TTC549 (cell line): ENCODE measurements around the gene FBXL19.

ENCODE experiments used
- FAIRE-seq: peaks from 2 replicates; lab custom pipeline; 2012; peaks lifted over from hg19 to GRCh38; lab: Jason Lieb, UNC

The FBXL19 gene

DNA sequence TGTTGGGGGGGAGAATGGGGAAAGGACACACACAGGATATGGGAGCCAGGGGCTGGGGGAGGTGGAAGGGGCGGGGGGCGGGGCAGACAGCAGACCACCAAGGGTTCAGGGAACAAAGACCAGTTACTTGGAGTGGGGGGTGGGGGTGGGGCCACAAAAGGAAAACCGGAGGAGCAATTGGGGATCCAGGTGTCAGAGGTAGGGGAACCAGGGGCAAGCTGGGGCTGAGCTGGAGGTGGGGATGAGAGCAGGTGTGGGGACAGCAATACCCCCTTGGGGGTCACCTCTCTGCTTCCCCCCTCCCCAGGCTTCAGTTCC is 24.1 kb downstream of the FBXL19 start:
- FAIRE-seq, result no peak

DNA sequence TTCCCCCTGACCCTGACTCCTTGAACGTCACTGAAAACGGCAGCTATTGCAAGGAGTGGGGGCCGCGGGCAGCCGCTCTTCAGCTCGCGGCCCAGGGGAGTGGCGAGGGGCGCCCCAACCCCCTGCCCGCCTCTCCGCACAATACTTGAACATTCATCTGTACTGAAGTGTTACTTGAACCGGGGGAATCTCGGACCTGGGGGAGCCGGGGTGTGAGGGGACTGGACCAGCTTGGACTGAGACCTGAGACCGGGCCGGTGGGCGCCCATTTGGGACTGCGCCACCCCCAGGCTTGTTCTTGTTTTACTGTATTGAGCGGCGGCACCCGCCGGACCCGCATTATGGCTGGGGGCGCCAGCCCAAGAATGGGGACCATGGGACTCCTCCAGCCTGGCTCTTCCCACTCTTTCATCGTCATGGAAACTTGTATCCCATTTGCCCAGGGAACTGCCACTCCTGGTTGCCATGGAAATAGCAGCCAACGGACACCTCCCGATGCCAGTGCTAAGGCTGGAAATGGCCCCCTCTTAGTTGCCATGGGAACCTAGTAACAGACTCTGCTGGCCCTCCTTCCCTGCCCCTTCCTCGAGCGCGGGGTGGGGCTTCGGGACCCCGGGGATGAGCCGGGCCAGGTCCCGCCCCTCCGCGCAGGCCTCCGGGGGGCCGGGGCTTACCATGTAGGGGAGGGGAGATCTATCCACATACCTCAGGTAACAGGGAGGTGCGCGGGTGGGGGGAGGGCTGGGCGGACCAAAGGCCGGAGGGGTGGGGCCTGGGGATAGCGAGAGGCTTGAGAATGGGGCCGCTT is 24.7 kb downstream of the FBXL19 start:
- peak; percentile 76 for FAIRE-seq

DNA sequence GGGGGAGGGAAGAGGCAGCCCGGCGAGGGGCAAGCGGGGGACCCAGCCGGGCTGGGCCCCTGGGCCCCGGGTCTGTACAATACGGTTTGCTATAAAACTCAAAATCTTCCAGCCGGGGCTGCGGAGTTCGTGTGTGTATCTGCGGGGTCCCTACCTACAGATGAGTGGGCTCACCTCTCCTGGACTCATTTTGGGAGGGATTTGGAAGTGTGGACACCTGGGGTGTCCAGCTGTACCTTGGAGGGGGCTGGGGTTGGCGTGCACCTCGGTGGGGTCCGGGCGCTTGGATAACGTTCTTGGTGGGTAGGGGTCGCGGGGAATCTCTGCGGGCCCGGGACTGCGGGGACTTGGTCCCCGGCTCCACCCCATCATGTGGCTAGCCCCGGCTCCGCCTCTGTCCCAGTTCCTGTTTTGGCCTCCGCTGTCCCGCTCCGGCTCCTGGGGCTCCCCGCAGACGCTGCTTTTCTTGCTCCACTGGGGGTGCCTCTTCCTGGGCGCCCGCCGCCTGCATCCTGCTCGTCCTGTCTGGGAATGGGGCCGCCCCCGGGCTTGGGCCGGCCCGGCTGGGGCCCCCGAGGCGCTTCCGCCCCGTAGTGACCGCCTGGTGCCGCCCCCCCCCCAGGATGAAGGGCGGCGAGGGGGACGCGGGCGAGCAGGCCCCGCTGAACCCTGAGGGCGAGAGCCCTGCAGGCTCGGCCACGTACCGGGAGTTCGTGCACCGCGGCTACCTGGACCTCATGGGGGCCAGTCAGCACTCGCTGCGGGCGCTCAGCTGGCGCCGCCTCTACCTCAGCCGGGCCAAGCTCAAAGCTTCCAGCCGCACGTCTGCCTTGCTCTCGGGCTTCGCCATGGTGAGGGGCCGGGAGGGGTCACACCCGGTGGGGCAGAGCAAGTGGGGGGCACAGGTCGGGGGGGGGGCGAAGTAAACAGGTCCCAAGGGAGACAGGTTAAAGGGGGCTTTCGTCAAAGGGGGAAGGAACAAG is 25.6 kb downstream of the FBXL19 start, which contains the start of gene ORAI3:
TSS of gene ORAI3 (plus strand) at position 402 of the 983 bp plus-strand sequence. CDS start at position 624, 222 bp downstream.
- no peak for FAIRE-seq

DNA sequence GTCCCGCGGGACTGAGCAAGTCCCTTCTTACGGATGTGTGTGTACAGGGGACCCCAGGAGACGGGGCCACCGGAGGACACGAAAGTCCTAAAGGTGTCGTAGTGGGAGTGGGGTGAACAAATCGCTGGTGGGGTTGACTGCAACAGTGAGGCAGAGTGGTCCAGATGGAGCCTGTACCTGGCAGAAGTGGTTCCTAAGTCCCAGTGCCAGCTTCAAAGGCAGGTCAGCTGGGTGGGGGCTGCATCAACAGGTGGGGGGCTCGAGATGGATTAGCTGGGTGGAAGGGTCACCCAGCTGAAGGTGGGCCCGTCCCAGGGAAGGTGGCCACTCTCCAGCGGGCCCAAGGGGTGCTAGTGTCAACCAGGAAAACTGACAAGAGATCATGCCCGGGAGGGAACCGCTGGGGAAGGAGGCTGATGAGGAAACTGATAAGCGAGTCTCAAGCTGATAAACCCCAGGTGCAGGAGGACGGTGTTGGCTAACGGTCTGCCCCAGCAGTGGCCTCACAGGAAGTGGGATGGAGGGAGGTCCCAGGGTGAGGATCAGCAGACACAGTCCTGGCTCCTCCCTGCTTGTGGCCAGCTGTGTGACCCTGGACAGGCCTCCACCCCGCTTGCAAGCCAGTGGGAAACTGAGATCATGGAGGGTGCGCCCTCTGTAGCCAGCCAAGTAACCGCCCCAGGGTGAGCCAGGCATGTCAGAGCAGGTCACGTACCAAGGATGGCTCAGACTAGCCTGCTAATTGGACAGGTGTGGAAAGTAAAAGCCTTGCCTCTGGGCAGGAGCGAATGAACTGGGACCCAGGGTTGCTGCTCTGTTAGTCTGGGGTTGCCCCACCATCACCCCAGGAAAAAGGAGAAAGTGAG is 26.5 kb downstream of the FBXL19 start:
- no peak for FAIRE-seq

DNA sequence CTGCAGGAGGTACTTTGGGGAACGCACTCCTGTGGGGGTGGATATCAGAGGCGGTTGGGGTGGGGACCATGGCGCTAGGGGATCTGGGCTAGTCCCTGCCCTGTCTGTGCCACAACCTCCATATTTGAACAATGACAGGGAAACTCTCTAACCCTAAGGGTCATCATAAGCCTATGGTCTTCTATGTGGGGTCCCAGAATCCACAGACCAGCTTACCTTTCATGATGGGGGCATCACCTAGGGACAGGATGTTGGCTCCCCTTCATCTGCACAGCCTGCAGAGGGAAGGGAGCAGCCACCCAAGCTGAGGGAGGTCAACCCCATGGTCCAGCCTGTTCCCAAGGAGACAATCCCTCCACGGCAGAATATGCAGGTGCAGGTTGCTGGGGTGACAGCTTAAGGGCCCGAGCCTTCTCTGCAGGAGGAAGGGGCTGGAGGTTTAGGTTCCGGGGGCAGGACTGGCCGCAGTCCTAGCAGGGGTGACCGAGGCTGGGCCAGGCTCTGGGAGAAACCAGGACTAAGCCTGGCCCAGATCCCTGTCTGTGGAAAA is 27.2 kb downstream of the FBXL19 start:
- FAIRE-seq, result no peak

DNA sequence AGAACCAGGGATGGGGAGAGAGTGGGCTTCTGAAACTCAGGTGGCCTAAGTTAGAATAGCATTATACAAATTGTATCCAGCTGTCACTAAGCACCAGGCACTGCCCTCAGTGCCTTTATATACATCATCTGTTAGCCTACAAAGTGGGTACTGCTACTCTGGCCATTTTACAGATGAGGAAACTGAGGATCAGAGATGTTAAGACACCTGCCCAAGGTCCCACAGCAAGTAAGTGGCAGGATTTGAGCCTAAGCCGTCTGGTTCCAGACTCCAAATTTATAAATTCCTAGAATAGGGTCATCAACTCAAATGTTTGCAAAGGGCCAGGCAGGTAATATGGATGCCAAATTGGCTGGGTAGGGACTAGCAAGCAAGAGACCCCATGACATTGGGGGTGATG is 27.8 kb downstream of the FBXL19 start:
- FAIRE-seq, result no peak

DNA sequence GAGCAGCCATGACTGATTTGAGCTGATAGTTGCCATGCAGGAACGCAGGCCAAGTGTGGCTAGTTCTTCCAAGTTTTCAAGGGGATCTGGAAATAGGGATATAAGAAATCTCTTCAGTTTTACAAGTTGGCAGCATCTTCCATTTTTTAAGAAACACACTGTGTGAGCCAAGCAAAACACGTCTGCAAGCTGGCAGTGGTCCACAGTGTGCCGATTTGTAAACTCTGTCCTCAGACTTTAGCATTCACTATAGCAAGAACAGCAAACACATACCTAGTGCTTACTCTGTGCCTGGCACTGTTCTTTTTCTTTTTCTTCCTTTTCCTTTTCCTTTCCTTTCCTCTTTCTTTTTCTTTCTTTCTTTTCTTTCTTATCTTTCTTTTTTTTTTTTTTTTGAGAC is 28.4 kb downstream of the FBXL19 start:
- FAIRE-seq, result no peak

DNA sequence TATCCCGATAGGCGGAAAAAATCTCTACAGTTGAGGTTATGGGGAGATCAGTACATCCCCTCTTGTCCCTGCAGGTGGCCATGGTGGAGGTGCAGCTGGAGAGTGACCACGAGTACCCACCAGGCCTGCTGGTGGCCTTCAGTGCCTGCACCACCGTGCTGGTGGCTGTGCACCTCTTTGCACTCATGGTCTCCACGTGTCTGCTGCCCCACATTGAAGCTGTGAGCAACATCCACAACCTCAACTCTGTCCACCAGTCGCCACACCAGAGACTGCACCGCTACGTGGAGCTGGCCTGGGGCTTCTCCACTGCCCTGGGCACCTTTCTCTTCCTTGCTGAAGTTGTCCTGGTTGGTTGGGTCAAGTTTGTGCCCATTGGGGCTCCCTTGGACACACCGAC is 29.7 kb downstream of the FBXL19 start:
- FAIRE-seq, result no peak

DNA sequence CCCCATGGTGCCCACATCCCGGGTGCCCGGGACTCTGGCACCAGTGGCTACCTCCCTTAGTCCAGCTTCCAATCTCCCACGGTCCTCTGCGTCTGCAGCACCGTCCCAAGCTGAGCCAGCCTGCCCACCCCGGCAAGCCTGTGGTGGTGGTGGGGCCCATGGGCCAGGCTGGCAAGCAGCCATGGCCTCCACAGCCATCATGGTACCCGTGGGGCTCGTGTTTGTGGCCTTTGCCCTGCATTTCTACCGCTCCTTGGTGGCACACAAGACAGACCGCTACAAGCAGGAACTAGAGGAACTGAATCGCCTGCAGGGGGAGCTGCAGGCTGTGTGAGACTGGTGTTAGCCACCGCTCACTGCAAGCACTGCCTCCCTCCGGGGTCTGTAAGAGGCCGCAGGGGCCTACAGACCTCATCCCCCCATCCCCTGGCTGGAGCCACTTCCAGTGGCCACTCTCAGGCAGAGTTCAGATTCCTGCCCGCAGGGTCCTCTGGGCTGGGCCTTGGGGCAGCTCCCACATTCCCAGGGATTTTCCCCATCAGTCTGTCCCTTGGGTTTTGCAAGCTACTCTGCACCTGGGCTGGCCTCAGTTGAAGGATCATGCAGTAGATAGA is 30.2 kb downstream of the FBXL19 start:
- FAIRE-seq, result no peak

DNA sequence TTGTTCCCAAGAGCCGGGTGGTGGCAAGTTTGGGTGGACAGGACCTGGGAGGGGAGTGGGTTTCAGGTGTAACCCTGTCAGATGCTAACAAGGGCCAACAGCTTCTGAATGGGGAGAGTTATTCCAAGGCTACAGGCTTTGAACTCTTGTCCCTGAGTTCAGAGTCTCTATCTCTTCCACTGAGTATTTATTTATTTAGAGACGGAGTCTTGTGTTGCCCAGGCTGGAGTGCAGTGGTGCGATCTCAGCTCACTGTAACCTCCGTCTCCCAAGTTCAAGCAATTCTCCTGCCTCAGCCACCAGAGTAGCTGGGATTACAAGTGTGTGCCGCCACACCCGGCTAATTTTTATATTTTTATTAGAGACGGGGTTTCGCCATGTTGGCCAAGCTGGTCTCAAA is 31.6 kb downstream of the FBXL19 start:
- no peak for FAIRE-seq

DNA sequence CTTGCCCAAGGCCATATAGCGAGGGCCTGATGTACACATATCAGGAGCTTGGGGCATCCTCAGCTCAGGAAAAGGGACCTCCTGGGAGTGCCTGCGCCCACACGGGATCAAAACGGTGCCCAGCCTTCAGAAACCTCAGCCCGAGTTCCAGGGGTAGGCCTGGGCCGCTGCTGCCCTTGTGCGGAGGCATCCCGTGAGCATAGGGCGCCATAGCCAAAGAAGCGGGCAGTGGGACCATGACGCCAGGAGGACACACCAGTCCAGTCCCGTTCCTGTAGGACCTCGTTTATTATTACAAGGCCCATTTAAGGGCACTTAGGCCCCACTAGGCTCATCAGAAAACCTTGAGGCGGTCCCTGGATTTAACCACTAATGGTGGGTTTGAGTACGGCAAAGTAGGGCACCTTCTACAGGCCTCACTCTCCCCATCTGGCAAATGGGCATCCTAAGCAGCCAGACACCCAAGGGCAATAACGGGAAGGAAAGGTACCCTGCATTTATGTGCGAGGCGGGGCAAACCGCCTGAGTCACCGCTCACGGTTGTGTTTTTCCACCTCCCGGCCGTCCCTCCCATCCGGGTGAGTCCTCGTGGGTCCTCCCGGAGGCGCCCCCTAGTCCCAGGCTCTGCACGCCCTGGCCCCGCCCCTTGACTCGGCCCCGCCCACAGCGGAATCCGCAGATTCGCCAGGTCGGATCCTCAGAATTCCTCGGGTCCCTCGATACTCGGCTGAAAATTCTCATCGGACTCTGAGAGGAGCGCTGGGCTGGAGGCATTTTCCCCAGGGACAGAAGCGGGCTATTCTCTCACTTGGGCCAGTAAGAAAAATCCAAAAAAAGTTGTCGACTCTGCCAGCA is 33.5 kb downstream of the FBXL19 start:
- FAIRE-seq, result no peak

DNA sequence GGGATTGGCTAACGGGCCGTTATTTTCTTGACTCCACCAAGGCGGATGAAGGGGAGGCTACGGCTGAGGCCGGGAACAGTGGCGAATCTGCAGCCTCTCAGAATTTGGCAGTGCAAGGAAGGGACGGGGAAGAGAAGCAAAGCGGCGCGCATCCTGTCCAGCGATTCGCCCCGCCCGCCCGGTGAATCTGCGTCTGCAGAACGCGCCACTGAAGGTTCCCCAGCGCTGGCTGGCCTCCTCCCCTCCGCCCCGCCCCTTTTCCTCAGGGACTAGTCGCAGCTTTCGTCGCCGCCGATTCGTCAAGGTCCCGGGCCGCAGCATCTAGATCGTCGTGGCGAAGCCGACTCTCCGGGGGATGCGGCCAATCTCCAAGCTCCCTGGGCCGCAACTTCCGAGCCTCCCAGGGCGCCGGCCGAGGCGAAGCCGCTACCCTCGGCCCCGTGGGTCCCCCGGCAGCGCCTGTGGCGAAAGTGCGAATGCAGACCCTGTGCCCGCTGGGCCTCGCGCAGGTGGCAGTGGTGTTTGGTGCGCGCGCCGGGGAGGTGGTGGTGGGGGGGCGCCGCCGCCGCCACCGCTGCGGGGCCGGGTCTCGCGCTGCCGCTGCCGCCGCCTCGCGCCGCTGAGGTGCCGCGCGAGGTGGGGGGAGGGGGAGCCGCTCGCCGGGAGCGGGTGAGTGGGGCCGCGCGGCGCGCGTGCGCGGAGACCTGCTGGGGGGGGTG is 34.2 kb downstream of the FBXL19 start, which contains the start of gene SETD1A:
TSS of gene SETD1A (plus strand) at position 299 of the 719 bp plus-strand sequence. CDS start 978 bp downstream, outside the sequence.
- FAIRE-seq, result no peak

DNA sequence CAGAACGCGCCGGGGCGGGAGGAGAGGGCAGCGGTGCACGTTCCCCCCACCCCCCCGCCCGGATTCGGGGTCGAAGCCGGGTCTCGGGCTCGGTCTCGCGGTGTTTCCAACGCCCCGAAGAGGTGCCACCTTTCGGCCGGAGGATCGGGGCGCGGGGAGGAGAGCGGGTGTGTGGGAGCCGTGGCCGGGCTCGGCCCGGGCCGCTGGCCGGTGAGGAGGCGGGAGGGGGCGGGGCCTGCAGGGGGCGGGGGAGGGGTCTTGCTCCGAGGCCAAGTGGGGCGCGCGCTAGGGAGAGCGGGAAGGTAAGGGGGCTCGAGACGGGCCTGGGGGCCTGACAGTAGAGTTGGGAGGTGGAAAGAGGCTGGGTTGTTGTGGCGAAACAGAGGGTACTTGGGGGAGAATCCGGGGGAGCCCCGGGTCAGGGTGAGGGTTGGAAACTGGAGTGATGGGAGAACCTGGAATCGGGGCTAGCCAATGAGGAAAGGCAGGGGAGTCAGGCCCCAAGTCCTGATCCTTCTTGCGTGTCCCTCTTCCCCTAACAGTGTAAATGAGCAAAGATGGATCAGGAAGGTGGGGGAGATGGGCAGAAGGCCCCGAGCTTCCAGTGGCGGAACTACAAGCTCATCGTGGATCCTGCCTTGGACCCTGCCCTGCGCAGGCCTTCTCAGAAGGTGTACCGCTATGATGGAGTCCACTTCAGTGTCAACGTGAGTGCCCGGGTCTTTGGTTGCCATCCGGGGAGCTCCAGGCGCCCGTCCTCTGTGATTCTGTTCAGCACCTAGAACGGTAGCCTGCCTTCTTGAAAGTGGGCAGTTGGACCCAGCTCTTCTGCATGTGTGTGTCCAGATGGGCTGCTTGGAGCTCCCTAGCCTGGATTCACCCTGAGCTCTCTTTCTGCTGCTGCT is 35.1 kb downstream of the FBXL19 start:
- FAIRE-seq, result no peak

DNA sequence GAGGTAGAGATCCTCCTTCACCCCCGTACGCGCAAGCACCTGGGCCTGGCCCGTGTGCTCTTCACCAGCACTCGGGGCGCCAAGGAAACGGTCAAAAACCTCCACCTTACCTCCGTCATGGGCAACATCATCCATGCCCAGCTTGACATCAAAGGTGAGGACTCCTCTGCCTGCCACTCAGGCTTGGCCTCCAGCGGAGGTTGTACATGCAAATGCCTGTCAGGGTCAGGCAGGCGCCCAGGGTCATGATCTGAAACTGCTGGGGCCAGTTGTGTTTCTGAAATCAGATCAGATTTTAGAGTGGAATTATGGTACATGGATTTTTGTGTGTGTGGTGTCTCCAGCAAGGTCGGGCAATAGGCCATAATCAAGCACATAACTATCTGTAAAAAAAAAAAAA is 38.0 kb downstream of the FBXL19 start:
- no peak for FAIRE-seq

DNA sequence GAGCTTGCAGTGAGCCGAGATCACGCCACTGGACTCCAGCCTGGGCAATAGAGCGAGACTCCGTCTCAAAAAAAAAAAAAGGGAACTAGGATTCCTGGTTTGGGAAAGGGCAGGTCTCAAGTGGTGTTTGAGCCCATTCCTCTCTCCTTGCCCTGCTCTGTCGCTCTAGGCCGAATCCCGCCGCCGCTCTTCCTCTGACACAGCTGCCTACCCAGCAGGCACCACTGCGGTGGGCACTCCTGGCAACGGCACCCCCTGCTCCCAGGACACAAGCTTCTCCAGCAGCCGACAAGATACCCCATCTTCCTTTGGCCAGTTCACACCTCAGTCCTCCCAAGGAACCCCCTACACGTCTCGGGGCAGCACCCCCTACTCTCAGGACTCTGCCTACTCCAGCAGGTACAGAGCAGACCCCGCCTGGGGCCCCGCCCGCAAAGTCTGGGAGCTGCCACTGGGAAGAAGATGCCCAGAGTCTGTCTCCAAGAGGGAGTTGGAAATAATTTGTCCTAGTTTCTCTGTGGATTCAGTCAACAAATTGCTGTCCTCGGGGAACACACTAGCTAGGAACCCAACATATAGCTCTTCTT is 40.6 kb downstream of the FBXL19 start:
- no peak for FAIRE-seq

DNA sequence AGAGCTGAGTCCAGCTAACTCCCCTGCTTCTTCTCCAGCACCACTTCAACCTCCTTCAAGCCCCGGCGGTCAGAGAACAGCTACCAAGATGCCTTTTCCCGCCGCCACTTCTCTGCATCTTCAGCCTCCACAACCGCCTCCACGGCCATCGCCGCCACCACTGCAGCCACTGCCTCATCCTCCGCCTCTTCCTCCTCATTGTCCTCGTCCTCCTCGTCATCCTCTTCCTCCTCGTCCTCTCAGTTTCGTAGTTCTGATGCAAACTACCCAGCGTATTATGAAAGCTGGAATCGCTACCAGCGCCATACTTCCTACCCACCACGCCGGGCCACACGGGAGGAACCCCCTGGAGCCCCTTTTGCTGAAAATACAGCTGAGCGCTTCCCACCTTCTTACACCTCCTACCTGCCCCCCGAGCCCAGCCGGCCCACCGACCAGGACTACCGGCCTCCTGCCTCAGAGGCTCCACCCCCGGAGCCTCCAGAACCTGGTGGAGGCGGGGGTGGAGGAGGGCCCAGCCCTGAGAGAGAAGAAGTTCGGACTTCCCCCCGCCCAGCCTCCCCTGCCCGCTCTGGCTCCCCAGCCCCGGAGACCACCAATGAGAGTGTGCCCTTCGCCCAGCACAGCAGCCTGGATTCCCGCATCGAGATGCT is 41.3 kb downstream of the FBXL19 start:
- FAIRE-seq, result no peak

DNA sequence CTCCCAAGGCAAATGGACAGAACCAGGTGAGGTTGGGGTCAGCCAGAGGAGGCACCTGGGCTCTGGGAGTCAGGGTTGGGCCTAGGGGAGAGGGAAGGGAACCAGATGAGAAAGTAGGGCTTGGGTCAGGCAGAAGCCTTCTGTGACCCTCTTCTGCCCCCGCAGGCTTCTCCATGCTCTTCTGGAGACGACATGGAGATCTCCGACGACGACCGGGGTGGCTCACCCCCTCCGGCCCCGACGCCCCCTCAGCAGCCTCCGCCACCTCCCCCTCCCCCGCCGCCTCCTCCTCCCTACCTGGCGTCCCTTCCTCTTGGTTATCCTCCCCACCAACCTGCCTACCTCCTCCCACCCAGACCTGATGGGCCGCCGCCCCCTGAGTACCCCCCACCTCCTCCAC is 42.1 kb downstream of the FBXL19 start:
- no peak for FAIRE-seq
